ENCODE results near the gene RAG1. TPM values are rescaled to one million over a fixed set of nuclear protein-coding genes. Genes with fewer than 3 reads are reported as not detected.

Gene RAG1
- total and polyA plus RNA-seq, 9 of the 15 experiments (the other 6 are each of a cell fraction or from before 2014, with no cell fraction given), result 0.49 to 2.5 (median 1.7) TPM

DNA sequence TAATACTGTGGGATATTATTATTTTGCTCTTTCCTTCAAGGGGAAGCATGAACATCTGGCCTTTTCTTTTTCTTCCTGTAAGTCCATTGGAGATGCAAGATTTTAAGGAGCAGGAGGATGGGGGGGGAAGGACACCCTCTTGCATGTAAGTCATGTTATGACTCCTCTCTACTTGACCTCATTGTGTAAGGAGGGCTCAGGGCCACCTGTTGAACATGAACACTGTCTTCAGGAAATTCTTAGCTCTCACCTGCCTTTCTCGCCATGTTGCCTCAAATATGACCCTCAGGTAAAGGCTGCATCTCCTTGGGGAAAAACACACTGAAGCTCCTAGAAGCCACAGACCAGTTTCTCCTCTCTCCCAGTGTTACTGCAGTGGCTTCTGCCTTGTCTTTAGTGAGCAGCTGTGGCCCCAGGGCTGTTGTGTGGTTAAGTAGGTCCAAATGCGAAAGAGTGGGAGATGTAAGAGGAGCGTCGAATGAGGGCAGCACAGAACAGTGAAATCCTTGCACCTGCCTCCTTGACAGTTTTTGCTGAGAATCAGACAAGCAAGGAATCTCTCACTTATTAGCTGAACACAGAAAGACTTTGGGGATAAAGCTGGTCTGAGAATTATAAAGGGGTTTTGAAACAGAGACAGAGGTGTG is 1.3 kb upstream of the RAG1 start (continued):
- TF ChIP-seq, protein P1, sequence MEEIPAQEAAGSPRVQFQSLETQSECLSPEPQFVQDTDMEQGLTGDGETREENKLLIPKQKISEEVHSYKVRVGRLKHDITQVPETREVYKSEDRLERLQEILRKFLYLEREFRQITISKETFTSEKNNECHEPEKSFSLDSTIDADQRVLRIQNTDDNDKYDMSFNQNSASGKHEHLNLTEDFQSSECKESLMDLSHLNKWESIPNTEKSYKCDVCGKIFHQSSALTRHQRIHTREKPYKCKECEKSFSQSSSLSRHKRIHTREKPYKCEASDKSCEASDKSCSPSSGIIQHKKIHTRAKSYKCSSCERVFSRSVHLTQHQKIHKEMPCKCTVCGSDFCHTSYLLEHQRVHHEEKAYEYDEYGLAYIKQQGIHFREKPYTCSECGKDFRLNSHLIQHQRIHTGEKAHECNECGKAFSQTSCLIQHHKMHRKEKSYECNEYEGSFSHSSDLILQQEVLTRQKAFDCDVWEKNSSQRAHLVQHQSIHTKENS (CRISPR knock-in tag; IDR thresholded peaks at IDR 0.05), result no peak
- no peak for TF ChIP-seq SRSF9 (IDR thresholded peaks at IDR 0.05; ENCODE audit: borderline replicate concordance, low read depth, low read length)
- TF ChIP-seq, protein P2, sequence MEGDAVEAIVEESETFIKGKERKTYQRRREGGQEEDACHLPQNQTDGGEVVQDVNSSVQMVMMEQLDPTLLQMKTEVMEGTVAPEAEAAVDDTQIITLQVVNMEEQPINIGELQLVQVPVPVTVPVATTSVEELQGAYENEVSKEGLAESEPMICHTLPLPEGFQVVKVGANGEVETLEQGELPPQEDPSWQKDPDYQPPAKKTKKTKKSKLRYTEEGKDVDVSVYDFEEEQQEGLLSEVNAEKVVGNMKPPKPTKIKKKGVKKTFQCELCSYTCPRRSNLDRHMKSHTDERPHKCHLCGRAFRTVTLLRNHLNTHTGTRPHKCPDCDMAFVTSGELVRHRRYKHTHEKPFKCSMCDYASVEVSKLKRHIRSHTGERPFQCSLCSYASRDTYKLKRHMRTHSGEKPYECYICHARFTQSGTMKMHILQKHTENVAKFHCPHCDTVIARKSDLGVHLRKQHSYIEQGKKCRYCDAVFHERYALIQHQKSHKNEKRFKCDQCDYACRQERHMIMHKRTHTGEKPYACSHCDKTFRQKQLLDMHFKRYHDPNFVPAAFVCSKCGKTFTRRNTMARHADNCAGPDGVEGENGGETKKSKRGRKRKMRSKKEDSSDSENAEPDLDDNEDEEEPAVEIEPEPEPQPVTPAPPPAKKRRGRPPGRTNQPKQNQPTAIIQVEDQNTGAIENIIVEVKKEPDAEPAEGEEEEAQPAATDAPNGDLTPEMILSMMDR (IDR thresholded peaks at IDR 0.05 in 2 of 3, conservative IDR thresholded peaks at IDR 0.05 in 1 of 3; ENCODE audit: insufficient read depth in 2 of 3, low read depth in 1 of 3, low read length in 3 of 3), result peak in 1 of 3 experiments; percentile 35; a peak in 1 of 6 replicates
- no peak for TF ChIP-seq ZNF41 (CRISPR knock-in tag; conservative IDR thresholded peaks at IDR 0.05)

DNA sequence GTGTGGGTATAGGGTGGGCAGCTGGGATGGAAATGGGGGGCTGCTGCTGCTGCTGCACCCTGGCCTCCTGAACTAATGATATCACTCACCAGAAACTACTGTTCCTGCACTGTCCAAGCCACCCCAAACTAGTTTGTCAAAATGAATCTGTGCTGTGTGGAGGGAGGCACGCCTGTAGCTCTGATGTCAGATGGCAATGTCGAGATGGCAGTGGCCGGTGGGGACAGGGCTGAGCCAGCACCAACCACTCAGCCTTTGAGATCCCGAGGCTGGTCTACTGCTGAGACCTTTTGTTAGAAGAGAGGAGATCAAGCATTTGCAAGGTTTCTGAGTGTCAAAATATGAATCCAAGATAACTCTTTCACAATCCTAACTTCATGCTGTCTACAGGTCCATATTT is 1.3 kb downstream of the RAG1 start:
- Histone ChIP-seq H3K27ac (ENCODE audit: extremely low read depth, low read depth, low read length) (no peak overlapping the region), H3K4me1 (replicated peaks in 1 of 2; ENCODE audit: control insufficient read depth in 2 of 2, insufficient read depth in 2 of 2, low read length in 2 of 2) (peaks cover 3 to 7% of the 10 kb centered on the region in 2 experiments; a peak in 2 of 5 replicates), H3K79me2 (ENCODE audit: control insufficient read depth, insufficient read depth, low read length) (no peaks in the 10 kb centered on the region), H4K20me1 (replicated peaks; ENCODE audit: control insufficient read depth, insufficient read depth, low read length) (no peaks in the 10 kb centered on the region), H3K9me1 (ENCODE audit: control insufficient read depth, insufficient read depth, low read length) (no peaks in the 10 kb centered on the region), H3K27me3 (ENCODE audit: control insufficient read depth in 2 of 2, insufficient read depth in 2 of 2, low read length in 2 of 2) (no peaks in the 10 kb centered on the region), H2AFZ (ENCODE audit: low read depth, low read length) (no peak overlapping the region), H3K9me3 (replicated peaks; ENCODE audit: control insufficient read depth, insufficient read depth, low read depth, low read length) (no peaks in the 10 kb centered on the region), H3K9ac (ENCODE audit: insufficient read depth in 1 of 2, low read depth in 2 of 2, low read length in 2 of 2) (no peak overlapping the region), H3K36me3 (ENCODE audit: control insufficient read depth, insufficient read depth, low read length) (no peaks in the 10 kb centered on the region), H3K4me3 (no peak overlapping the region), H3K4me2 (ENCODE audit: insufficient read depth, low read length) (no peak overlapping the region)
- in situ Hi-C loops (cut with MboI), result no loop called here
- no peak for ATAC-seq
- FAIRE-seq, result no peak
- CTCF ChIA-PET (ENCODE audit: low intra/inter-chr PET ratio), result interaction anchor here (6.9 kb wide), 1 partner anchor 54 kb away, joined by 60 read pairs; no protein-coding TSS in a partner anchor
- BruUV-seq (replicated peaks), result no TSS peak
- POLR2A ChIA-PET, result interaction anchor here (0.6 kb wide), 1 partner anchor 309 kb away, joined by 3 read pairs; no protein-coding TSS in a partner anchor
- 9% methylated on average over 4 of the region's 4 CpGs for WGBS (ENCODE audit: insufficient coverage, low coverage, missing lambda C conversion rate)
- no peak for TF ChIP-seq CEBPB (tag; IDR thresholded peaks at IDR 0.05)
- no peak for TF ChIP-seq NCOA4 (IDR thresholded peaks at IDR 0.05; ENCODE audit: partially characterized antibody)
- no peak for TF ChIP-seq HMGN3 (IDR thresholded peaks at IDR 0.05; ENCODE audit: borderline replicate concordance, extremely low read depth, insufficient read length, low read depth, low read length)
- TF ChIP-seq, protein P3, sequence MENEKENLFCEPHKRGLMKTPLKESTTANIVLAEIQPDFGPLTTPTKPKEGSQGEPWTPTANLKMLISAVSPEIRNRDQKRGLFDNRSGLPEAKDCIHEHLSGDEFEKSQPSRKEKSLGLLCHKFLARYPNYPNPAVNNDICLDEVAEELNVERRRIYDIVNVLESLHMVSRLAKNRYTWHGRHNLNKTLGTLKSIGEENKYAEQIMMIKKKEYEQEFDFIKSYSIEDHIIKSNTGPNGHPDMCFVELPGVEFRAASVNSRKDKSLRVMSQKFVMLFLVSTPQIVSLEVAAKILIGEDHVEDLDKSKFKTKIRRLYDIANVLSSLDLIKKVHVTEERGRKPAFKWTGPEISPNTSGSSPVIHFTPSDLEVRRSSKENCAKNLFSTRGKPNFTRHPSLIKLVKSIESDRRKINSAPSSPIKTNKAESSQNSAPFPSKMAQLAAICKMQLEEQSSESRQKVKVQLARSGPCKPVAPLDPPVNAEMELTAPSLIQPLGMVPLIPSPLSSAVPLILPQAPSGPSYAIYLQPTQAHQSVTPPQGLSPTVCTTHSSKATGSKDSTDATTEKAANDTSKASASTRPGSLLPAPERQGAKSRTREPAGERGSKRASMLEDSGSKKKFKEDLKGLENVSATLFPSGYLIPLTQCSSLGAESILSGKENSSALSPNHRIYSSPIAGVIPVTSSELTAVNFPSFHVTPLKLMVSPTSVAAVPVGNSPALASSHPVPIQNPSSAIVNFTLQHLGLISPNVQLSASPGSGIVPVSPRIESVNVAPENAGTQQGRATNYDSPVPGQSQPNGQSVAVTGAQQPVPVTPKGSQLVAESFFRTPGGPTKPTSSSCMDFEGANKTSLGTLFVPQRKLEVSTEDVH (IDR thresholded peaks at IDR 0.05; ENCODE audit: low read depth, partially characterized antibody), result no peak
- intact Hi-C loops (cut with micrococcal nuclease), result no loop called here
- DNase-seq (ENCODE audit: extremely low read depth in 1 of 4, low spot score in 3 of 4), result no peak

Data from K562 (cell line).